ENCODE measurements around the gene SEC16A. TPM values are rescaled to one million over a fixed set of nuclear protein-coding genes. Genes with fewer than 3 reads are reported as not detected.

The SEC16A gene
- total RNA-seq, 1 donor from 2014 or later, result 66.5 TPM

- intact Hi-C loops (cut with DNase I), result no loop called here
These were observed 25.1 kb upstream of the SEC16A start for GRCh38 chr9:136507992-136508375.

GRCh38 chr9:136507221-136507991 lies 24.6 kb upstream of the SEC16A start:
- peaks cover 100% of the 10 kb centered on the region for H3K36me3 ChIP-seq
- DNase-seq (no peak), ATAC-seq (no peak)
- H3K27me3 ChIP-seq (ENCODE audit: low read depth), result no peaks in the 10 kb centered on the region
- no peak overlapping the region for H3K4me3 ChIP-seq
- H3K4me1 ChIP-seq, result peaks cover 22% of the 10 kb centered on the region
- TF ChIP-seq CTCF (IDR thresholded peaks at IDR 0.05), result no peak
- intact Hi-C loops (cut with DNase I), result no loop called here
- H3K27ac ChIP-seq, result no peak overlapping the region
- H3K9me3 ChIP-seq, result no peaks in the 10 kb centered on the region

More at GRCh38 chr9:136507992-136508375, 25.1 kb upstream of the SEC16A start:
- DNase-seq (no peak), ATAC-seq (no peak)
- H3K4me3 ChIP-seq, result no peak overlapping the region
- peaks cover 23% of the 10 kb centered on the region for H3K4me1 ChIP-seq
- no peak overlapping the region for H3K27ac ChIP-seq
- no peaks in the 10 kb centered on the region for H3K9me3 ChIP-seq
- peaks cover 100% of the 10 kb centered on the region for H3K36me3 ChIP-seq
- no peaks in the 10 kb centered on the region for H3K27me3 ChIP-seq (ENCODE audit: low read depth)
- no peak for TF ChIP-seq CTCF (IDR thresholded peaks at IDR 0.05)

- no peak for ATAC-seq
- H3K9me3 ChIP-seq, result no peaks in the 10 kb centered on the region
- peaks cover 21% of the 10 kb centered on the region for H3K4me1 ChIP-seq
- H3K27me3 ChIP-seq (ENCODE audit: low read depth), result no peaks in the 10 kb centered on the region
- intact Hi-C loops (cut with DNase I), result no loop called here
- no peak overlapping the region for H3K4me3 ChIP-seq
- DNase-seq, result no peak
- peaks cover 100% of the 10 kb centered on the region for H3K36me3 ChIP-seq
- TF ChIP-seq CTCF (IDR thresholded peaks at IDR 0.05), result no peak
- no peak overlapping the region for H3K27ac ChIP-seq
These were observed 23.6 kb upstream of the SEC16A start for GRCh38 chr9:136506425-136506824.

- intact Hi-C loops (cut with DNase I), result no loop called here
- no peak for DNase-seq
- H3K4me1 ChIP-seq, result peaks cover 16% of the 10 kb centered on the region
- no peaks in the 10 kb centered on the region for H3K27me3 ChIP-seq (ENCODE audit: low read depth)
- no peak for ATAC-seq
- H3K9me3 ChIP-seq, result no peaks in the 10 kb centered on the region
- H3K36me3 ChIP-seq, result peaks cover 100% of the 10 kb centered on the region
- H3K27ac ChIP-seq, result no peak overlapping the region
- no peak for TF ChIP-seq CTCF (IDR thresholded peaks at IDR 0.05)
- H3K4me3 ChIP-seq, result no peak overlapping the region
These were observed 22.9 kb upstream of the SEC16A start for GRCh38 chr9:136505406-136506403.

- H3K27me3 ChIP-seq (ENCODE audit: low read depth), result no peaks in the 10 kb centered on the region
- no peak for TF ChIP-seq CTCF (IDR thresholded peaks at IDR 0.05)
- DNase-seq (no peak), ATAC-seq (peak in 1 of 2 donors; percentile 4)
- peaks cover 6% of the 10 kb centered on the region for H3K4me1 ChIP-seq
- intact Hi-C loops (cut with DNase I), result no loop called here
- no peaks in the 10 kb centered on the region for H3K9me3 ChIP-seq
- H3K4me3 ChIP-seq, result no peak overlapping the region
- H3K27ac ChIP-seq, result no peak overlapping the region
- H3K36me3 ChIP-seq, result peaks cover 100% of the 10 kb centered on the region
These were observed 21.9 kb upstream of the SEC16A start for GRCh38 chr9:136504512-136505348.
